OCI-LY7 (cell line): ENCODE data around the gene TMED3.

ENCODE experiments used
- EZH2phosphoT487 ChIP-seq: fragments of 200-600 bp; sonication (generic); IDR thresholded peaks from 2 replicates; pipeline ENCODE4 v1.6.1; 2018; ENCODE audit warnings: low read depth, borderline replicate concordance, mild to moderate bottlenecking, mixed run types, antibody characterized with exemption, low read length, moderate library complexity, mixed read lengths
- TF ChIP-seq, protein P1 (sequence below): fragments of 200-600 bp; sonication (generic); conservative IDR thresholded peaks from 2 replicates; pipeline ENCODE4 v1.5.1; 2014; ENCODE audit warnings: mild to moderate bottlenecking, antibody characterized with exemption, low read length, moderate library complexity, mixed read lengths

DNA sequence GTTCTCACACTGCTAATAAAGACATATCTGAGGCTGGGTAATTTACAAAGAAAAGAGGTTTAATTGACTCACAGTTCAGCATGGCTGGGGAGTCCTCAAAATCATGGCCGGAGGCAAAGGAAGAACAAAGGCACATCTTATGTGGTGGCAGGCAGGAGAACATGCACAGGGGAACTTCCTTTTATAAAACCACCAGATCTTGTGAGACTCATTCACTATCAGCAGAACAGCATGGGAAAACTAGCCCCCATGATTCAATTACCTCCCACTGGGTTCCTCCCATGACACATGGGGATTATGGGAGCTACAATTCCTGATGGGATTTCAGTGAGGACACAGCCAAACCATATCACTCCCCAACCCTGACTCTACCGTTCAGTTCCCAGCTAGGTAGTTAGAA is 61.5 kb downstream of the TMED3 start:
- TF ChIP-seq, protein P1, sequence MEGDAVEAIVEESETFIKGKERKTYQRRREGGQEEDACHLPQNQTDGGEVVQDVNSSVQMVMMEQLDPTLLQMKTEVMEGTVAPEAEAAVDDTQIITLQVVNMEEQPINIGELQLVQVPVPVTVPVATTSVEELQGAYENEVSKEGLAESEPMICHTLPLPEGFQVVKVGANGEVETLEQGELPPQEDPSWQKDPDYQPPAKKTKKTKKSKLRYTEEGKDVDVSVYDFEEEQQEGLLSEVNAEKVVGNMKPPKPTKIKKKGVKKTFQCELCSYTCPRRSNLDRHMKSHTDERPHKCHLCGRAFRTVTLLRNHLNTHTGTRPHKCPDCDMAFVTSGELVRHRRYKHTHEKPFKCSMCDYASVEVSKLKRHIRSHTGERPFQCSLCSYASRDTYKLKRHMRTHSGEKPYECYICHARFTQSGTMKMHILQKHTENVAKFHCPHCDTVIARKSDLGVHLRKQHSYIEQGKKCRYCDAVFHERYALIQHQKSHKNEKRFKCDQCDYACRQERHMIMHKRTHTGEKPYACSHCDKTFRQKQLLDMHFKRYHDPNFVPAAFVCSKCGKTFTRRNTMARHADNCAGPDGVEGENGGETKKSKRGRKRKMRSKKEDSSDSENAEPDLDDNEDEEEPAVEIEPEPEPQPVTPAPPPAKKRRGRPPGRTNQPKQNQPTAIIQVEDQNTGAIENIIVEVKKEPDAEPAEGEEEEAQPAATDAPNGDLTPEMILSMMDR = no peak
- no peak for TF ChIP-seq EZH2phosphoT487
